ENCODE data around the gene SLC1A2.

GRCh38 chr11:35288817-35289541 lies 130.4 kb downstream of the SLC1A2 start:
- TF ChIP-seq POLR2A (IDR thresholded peaks at IDR 0.05): no peak
- TF ChIP-seq CTCF (IDR thresholded peaks at IDR 0.05): no peak

All from lower leg skin (tissue), 3 donors.